Type B pancreatic cell (in vitro differentiated cells): ENCODE data around the gene IRF2BPL. TPM values are rescaled to one million over a fixed set of nuclear protein-coding genes. Genes with fewer than 3 reads are reported as not detected.

Source experiments
- DNase-seq: peaks from one replicate; pipeline ENCODE4 v3.0.0; 2021; ENCODE audit warnings: mixed read lengths; ENCODE audit not compliant: unreplicated experiment; ENCODE audit errors: extremely low spot score
- H3K27ac Mint-ChIP-seq: 2 replicates; pipeline ENCODE4 v1.8.0; 2021; ENCODE audit warnings: mild to moderate bottlenecking, mixed read lengths
- H3K27me3 Mint-ChIP-seq: 2 replicates; pipeline ENCODE4 v1.8.0; 2021; ENCODE audit warnings: mixed read lengths
- H3K36me3 Mint-ChIP-seq: 2 replicates; pipeline ENCODE4 v1.8.0; 2021; ENCODE audit warnings: mixed read lengths
- H3K4me1 Mint-ChIP-seq: one replicate; pipeline ENCODE4 v1.8.0; 2021; ENCODE audit warnings: mixed read lengths; ENCODE audit not compliant: unreplicated experiment
- H3K4me3 Mint-ChIP-seq: 2 replicates; pipeline ENCODE4 v1.8.0; 2021; ENCODE audit warnings: mild to moderate bottlenecking, mixed read lengths
- H3K9me3 Mint-ChIP-seq: 2 replicates; pipeline ENCODE4 v1.8.0; 2021; ENCODE audit warnings: mixed read lengths
- total RNA-seq: library from RNA; stranded (reverse); gene quantifications from 2 replicates; pipeline ENCODE4 v1.2.1, GENCODE V29; 2021; ENCODE audit warnings: low replicate concordance
- TF ChIP-seq, protein P1 (sequence below): fragments of 200-600 bp; sonication (generic); conservative IDR thresholded peaks from 2 replicates; pipeline ENCODE4 v1.5.0; 2021; ENCODE audit warnings: antibody characterized with exemption, mild to moderate bottlenecking

IRF2BPL gene
- total RNA-seq, 1 donor from 2014 or later: 59.7 TPM

DNA sequence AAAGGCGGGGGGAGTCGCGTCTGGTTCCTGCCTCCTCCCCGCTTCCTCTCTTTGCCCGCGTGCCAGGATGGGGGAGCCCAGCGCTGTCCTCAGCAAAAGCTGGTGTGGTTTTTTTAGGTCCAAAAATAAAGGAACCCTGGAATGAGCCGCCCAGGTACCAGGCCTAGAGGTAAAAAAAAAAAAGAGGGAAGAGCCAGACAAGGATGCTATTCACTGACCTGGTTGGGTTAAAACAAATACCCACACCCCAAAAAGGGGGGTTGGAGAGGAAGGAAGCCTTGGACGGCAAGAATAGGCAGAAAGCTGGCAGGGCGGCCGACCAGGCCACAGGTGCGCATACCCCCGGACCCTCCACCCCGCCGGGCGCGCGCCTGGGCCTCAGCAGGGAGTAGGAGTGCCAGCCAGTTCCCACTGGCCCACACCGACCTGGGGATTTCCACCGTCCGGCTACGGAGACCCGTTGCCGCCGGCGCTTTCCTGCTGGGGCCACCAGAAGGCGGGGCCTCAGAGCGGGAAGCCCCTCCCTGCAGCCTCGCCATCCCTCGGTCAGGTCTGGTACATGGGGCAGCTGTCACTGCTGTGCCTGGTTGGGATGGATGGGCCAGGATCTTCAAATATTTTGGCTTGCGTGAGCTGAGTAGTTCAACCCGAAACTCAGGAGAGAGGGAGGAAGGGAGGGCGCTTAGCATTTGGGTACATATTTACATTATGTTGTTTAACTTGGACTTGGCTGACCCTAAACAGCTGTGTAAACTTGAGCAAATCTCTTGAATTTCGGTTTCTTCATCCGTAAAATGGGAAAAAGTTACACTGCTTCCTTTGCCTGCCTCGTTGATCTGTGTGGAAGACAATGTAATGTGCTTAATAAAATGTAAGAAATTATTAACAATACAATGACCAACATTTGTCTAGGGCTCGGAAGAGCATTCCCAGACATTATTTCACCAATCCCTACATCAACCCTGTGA, 5.4 kb upstream of the IRF2BPL start:
- Mint-ChIP-seq H3K36me3 (no peaks in the 10 kb centered on the region), H3K9me3 (no peaks in the 10 kb centered on the region), H3K4me3 (peak overlapping the region; percentile 86), H3K4me1 (peaks cover 73% of the 10 kb centered on the region), H3K27ac (peak overlapping the region; percentile 96), H3K27me3 (no peaks in the 10 kb centered on the region)
- TF ChIP-seq, protein P1, sequence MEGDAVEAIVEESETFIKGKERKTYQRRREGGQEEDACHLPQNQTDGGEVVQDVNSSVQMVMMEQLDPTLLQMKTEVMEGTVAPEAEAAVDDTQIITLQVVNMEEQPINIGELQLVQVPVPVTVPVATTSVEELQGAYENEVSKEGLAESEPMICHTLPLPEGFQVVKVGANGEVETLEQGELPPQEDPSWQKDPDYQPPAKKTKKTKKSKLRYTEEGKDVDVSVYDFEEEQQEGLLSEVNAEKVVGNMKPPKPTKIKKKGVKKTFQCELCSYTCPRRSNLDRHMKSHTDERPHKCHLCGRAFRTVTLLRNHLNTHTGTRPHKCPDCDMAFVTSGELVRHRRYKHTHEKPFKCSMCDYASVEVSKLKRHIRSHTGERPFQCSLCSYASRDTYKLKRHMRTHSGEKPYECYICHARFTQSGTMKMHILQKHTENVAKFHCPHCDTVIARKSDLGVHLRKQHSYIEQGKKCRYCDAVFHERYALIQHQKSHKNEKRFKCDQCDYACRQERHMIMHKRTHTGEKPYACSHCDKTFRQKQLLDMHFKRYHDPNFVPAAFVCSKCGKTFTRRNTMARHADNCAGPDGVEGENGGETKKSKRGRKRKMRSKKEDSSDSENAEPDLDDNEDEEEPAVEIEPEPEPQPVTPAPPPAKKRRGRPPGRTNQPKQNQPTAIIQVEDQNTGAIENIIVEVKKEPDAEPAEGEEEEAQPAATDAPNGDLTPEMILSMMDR: no peak
- peak; percentile 84 for DNase-seq

DNA sequence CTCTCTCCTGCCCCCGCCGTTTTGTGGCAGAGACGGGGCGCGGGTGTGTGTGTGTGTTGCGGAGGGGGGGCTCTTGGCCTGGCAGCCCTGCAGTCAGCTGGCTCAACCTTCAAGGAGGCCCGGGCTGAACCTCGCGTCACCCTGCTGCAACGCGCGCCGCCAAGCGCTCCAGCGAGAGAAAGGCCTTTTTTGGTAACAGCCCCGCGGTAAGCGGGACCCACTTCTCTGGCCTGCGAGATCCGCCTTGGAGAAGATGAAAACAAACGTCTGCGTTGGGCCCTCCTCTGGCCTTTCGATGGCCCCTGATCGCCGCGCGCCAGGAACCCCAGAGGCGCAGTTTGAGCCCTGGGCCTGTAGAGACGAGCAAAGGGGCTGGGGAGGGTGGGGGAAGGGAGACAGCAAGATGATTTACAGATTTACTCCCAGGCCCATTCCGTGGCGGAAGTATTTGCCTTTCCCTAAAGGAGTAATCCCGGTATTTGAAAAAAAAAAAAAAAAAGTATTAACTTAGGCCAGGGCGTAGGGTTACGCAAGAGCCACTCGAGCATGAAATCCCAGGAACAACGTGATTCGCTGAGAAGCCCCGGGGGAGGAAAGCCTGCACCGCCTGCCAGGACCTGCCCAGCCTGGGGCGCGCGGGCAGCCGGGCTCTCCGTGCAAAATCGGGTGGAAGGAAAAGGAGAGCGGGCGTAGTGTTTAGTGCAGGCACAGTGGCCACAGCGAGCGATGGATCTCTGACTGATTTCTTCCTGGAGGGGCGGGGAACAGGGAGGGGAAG, 4.5 kb upstream of the IRF2BPL start:
- TF ChIP-seq, protein P1: peak; percentile 34
- peak; percentile 86 for DNase-seq
- Mint-ChIP-seq H3K4me1 (peaks cover 68% of the 10 kb centered on the region), H3K4me3 (peak overlapping the region; percentile 86), H3K9me3 (no peaks in the 10 kb centered on the region), H3K27me3 (no peaks in the 10 kb centered on the region), H3K36me3 (no peaks in the 10 kb centered on the region), H3K27ac (peak overlapping the region; percentile 96)

- Mint-ChIP-seq H3K27ac (peak overlapping the region; percentile 96), H3K36me3 (no peaks in the 10 kb centered on the region), H3K27me3 (no peaks in the 10 kb centered on the region), H3K4me3 (peak overlapping the region; percentile 86), H3K4me1 (peaks cover 62% of the 10 kb centered on the region), H3K9me3 (no peaks in the 10 kb centered on the region)
- TF ChIP-seq, protein P1: no peak
- no peak for DNase-seq
These were observed 4.0 kb upstream of the IRF2BPL start for GRCh38 chr14:77032491-77032843.

- peaks cover 57% of the 10 kb centered on the region for H3K4me1 Mint-ChIP-seq
- no peaks in the 10 kb centered on the region for H3K9me3 Mint-ChIP-seq
- no peaks in the 10 kb centered on the region for H3K36me3 Mint-ChIP-seq
- TF ChIP-seq, protein P1: no peak
- H3K27me3 Mint-ChIP-seq: no peaks in the 10 kb centered on the region
- peak overlapping the region; percentile 86 for H3K4me3 Mint-ChIP-seq
- H3K27ac Mint-ChIP-seq: peak overlapping the region; percentile 96
- DNase-seq: no peak
These were observed 3.4 kb upstream of the IRF2BPL start for GRCh38 chr14:77031759-77032490.
